SK-N-MC (cell line): ENCODE measurements around the gene PERCC1.

Source experiments
- EZH2 ChIP-seq: fragments of 200-600 bp; sonication (generic); IDR thresholded peaks from one replicate; pipeline ENCODE4 v1.6.1; 2017; ENCODE audit warnings: antibody characterized with exemption
- FOXP2 ChIP-seq: optimal IDR thresholded peaks from 2 replicates; pipeline ENCODE3; 2011; ENCODE audit warnings: mild to moderate bottlenecking, moderate library complexity; ENCODE audit not compliant: insufficient read depth; ENCODE audit errors: extremely low read length, control extremely low read depth
- POLR2AphosphoS5 ChIP-seq: IDR thresholded peaks from 2 replicates; pipeline ENCODE4 v1.6.1; 2012; ENCODE audit warnings: mild to moderate bottlenecking, low read depth, low read length, borderline replicate concordance

DNA sequence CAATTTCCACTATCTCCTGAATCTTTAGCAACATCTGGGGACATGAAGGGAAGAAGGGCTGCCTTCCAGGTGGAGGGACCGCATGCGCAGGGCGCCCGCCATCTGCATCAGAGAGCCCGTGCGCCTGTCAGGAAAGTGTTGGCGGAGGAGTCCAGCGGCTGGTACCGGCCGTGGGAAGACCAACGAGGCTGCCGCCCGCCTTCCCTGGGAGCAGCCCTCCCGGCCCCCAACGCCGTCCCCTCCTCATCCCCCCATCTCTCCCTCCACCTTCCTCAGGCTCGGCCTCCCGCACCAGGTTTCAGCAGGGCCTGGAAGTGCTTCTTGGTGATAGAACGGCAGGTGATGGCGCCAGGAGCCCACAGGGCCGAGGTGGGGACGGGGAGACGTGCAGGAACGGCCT is 35.2 kb downstream of the PERCC1 start:
- TF ChIP-seq POLR2AphosphoS5 (no peak), EZH2 (no peak), FOXP2 (no peak)
